Nephron progenitor cell (in vitro differentiated cells): ENCODE measurements around the gene DNAH1.

ENCODE experiments used
- DNase-seq: peaks from one replicate; pipeline ENCODE4 v3.0.0; 2021
- H3K27ac Mint-ChIP-seq: 2 replicates; pipeline ENCODE4 v1.8.0; 2021; ENCODE audit warnings: mild to moderate bottlenecking, moderate library complexity, mixed read lengths
- H3K27me3 Mint-ChIP-seq: 2 replicates; pipeline ENCODE4 v1.8.0; 2021; ENCODE audit warnings: mild to moderate bottlenecking, low read depth, mixed read lengths; ENCODE audit not compliant: poor library complexity
- H3K36me3 Mint-ChIP-seq: 2 replicates; pipeline ENCODE4 v1.8.0; 2021; ENCODE audit warnings: low read depth, mixed read lengths
- H3K4me1 Mint-ChIP-seq: 2 replicates; pipeline ENCODE4 v1.8.0; 2021; ENCODE audit warnings: mixed read lengths
- H3K4me3 Mint-ChIP-seq: 2 replicates; pipeline ENCODE4 v1.8.0; 2021; ENCODE audit warnings: mild to moderate bottlenecking, moderate library complexity, mixed read lengths
- H3K9me3 Mint-ChIP-seq: 2 replicates; pipeline ENCODE4 v1.8.0; 2021; ENCODE audit warnings: mild to moderate bottlenecking, moderate library complexity, mixed read lengths
- TF ChIP-seq, protein P1 (sequence below): fragments of 200-600 bp; sonication (generic); IDR thresholded peaks from 2 replicates; pipeline ENCODE4 v1.5.0; 2021; ENCODE audit warnings: antibody characterized with exemption

The DNAH1 gene

DNA sequence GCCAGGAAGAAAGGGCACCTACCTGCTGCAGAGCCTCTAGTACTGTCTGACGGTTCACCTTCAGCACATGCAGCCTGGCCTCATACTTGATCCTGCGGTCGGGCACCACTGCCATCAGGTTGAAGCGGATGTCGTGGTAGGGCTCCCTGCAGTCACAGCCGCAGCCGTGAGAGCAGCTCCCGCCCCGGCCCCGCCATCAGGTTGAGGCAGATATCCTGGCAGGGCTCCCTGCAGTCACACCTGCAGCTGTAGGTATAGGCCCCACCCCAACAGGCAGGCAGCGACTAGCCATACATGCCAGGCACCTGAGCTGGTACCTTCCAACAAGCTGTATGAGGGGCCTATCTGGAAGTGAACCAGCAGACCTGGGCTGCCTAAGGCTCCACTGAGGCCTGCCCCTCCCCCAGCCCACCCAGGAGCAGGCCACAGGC, 90.1 kb downstream of the DNAH1 start:
- H3K4me1 Mint-ChIP-seq, result peaks cover 22% of the 10 kb centered on the region
- H3K36me3 Mint-ChIP-seq, result peaks cover 47% of the 10 kb centered on the region
- TF ChIP-seq, protein P1, sequence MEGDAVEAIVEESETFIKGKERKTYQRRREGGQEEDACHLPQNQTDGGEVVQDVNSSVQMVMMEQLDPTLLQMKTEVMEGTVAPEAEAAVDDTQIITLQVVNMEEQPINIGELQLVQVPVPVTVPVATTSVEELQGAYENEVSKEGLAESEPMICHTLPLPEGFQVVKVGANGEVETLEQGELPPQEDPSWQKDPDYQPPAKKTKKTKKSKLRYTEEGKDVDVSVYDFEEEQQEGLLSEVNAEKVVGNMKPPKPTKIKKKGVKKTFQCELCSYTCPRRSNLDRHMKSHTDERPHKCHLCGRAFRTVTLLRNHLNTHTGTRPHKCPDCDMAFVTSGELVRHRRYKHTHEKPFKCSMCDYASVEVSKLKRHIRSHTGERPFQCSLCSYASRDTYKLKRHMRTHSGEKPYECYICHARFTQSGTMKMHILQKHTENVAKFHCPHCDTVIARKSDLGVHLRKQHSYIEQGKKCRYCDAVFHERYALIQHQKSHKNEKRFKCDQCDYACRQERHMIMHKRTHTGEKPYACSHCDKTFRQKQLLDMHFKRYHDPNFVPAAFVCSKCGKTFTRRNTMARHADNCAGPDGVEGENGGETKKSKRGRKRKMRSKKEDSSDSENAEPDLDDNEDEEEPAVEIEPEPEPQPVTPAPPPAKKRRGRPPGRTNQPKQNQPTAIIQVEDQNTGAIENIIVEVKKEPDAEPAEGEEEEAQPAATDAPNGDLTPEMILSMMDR, result no peak
- DNase-seq, result no peak
- H3K4me3 Mint-ChIP-seq, result no peak overlapping the region
- H3K27ac Mint-ChIP-seq, result no peak overlapping the region
- peaks cover 3% of the 10 kb centered on the region for H3K27me3 Mint-ChIP-seq
- no peaks in the 10 kb centered on the region for H3K9me3 Mint-ChIP-seq

DNA sequence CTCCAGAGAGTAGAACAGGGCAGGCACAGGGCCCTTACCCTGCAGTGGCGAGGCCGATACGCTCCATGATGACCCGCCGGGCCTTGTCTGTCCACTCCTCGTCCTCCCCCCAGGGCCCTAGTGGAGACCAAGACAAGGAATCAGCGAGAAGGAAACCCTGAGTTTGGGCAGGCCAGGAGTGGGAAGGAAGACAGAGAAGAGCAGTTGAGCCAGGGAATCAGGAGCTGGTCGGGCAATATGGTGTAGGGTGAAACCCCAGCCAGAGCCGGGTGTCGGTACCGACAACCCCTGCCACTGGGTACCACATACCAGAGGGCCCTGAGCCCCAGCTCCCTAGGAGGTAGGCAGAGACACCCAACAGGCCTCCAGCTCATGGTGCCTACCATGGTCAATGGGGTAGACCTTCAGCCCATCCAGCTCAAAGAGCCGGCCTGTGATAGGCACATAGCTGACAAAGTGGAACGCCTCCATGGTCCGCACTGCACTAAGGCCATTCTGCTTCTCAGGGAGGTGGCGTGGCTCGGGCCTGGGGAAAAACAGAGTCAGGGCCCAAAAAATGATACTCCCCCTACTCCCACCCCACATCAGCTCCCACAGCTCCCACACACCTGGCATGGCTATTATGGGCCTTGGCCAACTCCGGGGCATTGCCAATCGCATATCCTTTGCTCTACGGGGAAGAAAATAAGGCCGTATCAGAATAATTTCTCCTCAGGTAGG, 90.8 kb downstream of the DNAH1 start:
- H3K9me3 Mint-ChIP-seq, result no peaks in the 10 kb centered on the region
- peaks cover 29% of the 10 kb centered on the region for H3K4me1 Mint-ChIP-seq
- peaks cover 3% of the 10 kb centered on the region for H3K27me3 Mint-ChIP-seq

GRCh38 chr3:52407779-52408178, 91.7 kb downstream of the DNAH1 start:
- peak overlapping the region; percentile 32 for H3K27ac Mint-ChIP-seq
- H3K4me3 Mint-ChIP-seq, result peak overlapping the region; percentile 95
- H3K4me1 Mint-ChIP-seq, result peaks cover 36% of the 10 kb centered on the region
- TF ChIP-seq, protein P1, result no peak
- no peak for DNase-seq
- peaks cover 3% of the 10 kb centered on the region for H3K27me3 Mint-ChIP-seq
- no peaks in the 10 kb centered on the region for H3K9me3 Mint-ChIP-seq
- peaks cover 42% of the 10 kb centered on the region for H3K36me3 Mint-ChIP-seq

More for the DNA sequence above, 90.8 kb downstream of the DNAH1 start:
- Mint-ChIP-seq H3K36me3 (peaks cover 47% of the 10 kb centered on the region), H3K4me3 (no peak overlapping the region), H3K27ac (peak overlapping the region; percentile 69)
- TF ChIP-seq, protein P1, result no peak
- no peak for DNase-seq

- no peak for DNase-seq
- H3K4me3 Mint-ChIP-seq, result peak overlapping the region; percentile 95
- peaks cover 36% of the 10 kb centered on the region for H3K36me3 Mint-ChIP-seq
- peaks cover 3% of the 10 kb centered on the region for H3K27me3 Mint-ChIP-seq
- no peaks in the 10 kb centered on the region for H3K9me3 Mint-ChIP-seq
- H3K4me1 Mint-ChIP-seq, result peaks cover 38% of the 10 kb centered on the region
- TF ChIP-seq, protein P1, result no peak
- H3K27ac Mint-ChIP-seq, result peak overlapping the region; percentile 40
Observed at GRCh38 chr3:52408466-52408865, 92.3 kb downstream of the DNAH1 start.

- TF ChIP-seq, protein P1, result no peak
- Mint-ChIP-seq H3K4me3 (no peak overlapping the region), H3K9me3 (no peaks in the 10 kb centered on the region), H3K27ac (no peak overlapping the region), H3K36me3 (peaks cover 14% of the 10 kb centered on the region), H3K4me1 (peaks cover 28% of the 10 kb centered on the region), H3K27me3 (peaks cover 2% of the 10 kb centered on the region)
- no peak for DNase-seq
Observed at GRCh38 chr3:52415800-52416199, 99.7 kb downstream of the DNAH1 start.

DNA sequence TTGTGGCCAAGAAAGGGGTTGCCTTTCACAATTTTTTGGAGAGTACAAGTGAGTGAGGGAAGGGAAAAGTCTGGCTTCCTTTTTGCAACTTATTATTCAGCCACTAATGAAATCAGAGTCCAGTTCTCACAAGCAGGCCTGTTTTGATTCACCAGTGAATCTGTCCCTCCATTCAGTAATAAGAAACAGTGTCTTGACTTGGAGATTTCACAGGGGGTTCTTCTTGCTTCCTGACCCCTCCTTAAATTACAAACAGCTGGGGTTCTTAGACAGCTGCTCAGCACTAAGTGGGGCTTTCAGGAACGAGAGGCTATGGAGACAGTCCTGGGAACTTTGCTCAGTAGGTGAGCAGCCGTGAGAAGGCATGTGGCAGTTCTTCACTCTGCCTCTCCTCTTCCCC, 104.3 kb downstream of the DNAH1 start:
- Mint-ChIP-seq H3K27me3 (peaks cover 18% of the 10 kb centered on the region), H3K27ac (no peak overlapping the region), H3K36me3 (peaks cover 8% of the 10 kb centered on the region), H3K4me3 (no peak overlapping the region), H3K9me3 (no peaks in the 10 kb centered on the region), H3K4me1 (peaks cover 18% of the 10 kb centered on the region)
- TF ChIP-seq, protein P1, result no peak
- no peak for DNase-seq
